Daoy (cell line): Measurements from ENCODE around the gene FBN1. TPM values are rescaled to one million over a fixed set of nuclear protein-coding genes. Genes with fewer than 3 reads are reported as not detected.
A peak's percentile ranks its signal among the peaks of the same experiment; 100 is the strongest.

Experiments
- DNase-seq: peaks from one replicate; pipeline ENCODE4 v3.0.0-alpha.2; 2015; ENCODE audit warnings: low read depth
- total RNA-seq: library from RNA; depleted of rRNA; stranded (reverse); fragments of >200 nt; shearing (Covaris generic); gene quantifications from 2 replicates; pipeline ENCODE4 v1.2.3, GENCODE V29; 2014

FBN1 gene
- total RNA-seq, 1 experiment from 2014 or later = 73.7 TPM

GRCh38 chr15:48652510-48653076, 7.1 kb upstream of the FBN1 start:
- no peak for DNase-seq

GRCh38 chr15:48650931-48651330, 5.4 kb upstream of the FBN1 start:
- no peak for DNase-seq

DNA sequence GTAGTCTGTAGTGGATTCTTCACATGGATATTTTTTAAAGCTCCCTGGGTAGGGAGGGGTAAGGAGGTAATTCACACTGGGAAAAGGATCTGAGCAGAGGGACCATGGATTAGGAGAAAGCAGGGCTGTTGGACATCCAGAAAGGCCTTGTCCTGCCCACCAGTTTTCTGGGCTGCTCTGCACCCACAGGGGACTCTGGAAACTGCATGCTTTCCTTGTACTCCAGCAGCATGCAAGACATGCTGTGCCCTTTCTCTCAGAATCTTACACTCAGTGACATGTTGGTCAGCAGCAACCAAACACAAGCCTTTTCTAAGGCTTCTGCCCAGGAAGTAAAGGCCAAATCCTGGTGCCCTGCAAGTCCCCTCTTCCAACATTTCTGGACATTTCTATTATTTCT, 2.5 kb upstream of the FBN1 start:
- DNase-seq = peak; percentile 21

- no peak for DNase-seq
Measured at GRCh38 chr15:48646331-48646730, 822 bp upstream of the FBN1 start.

GRCh38 chr15:48644827-48645557, 517 bp downstream of the FBN1 start:
- peak; percentile 65 for DNase-seq

DNA sequence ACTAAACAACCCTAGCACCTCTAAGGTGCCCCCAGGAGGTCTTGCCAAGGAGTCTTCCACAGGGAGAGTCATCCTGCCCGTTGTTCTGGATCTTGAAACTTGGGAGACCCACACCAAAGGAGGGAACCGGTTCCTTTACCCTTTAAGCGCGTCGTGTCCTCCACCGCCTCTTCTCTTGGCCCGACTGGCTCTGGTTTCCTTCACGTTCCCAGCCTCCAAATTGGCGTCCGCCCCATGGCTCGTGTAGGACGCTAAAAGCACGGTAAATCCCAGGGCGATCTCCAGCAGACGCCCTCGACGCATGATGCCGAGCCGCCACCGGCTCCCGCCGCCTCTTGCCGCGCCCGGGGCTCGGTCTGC, 1.1 kb downstream of the FBN1 start:
- peak; percentile 55 for DNase-seq

DNA sequence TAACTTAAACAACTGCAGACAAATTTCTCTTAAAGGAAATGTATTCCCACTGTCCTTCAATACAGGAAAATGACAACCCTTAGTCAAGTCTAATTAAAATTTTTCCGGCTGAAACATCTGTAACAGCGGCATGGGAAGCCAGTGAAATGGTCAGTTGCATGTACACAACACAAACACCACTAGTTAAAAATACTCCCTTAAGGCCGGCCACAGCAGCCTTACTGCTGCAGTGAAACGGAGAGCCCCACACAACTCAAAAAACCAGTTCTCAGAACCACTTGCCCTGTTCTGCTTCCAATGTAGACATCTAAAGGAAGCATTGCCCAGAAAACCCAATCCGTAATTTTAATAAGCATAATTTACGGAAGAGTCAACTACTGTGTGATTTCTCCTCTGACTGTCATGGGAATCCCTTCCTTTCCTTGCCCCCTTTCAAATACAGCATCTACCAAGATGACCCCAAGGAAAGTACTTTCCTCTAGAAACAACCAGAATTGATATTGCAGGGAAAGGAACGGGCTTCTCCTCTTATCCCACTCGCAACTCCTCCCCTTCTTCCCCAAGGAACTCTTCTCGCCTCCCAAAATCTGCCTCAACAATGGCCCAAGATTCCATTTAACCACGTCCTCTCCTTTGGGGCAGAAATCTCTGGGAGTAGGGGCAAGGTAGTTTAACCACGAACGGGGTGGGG, 1.6 kb downstream of the FBN1 start:
- DNase-seq = no peak

DNA sequence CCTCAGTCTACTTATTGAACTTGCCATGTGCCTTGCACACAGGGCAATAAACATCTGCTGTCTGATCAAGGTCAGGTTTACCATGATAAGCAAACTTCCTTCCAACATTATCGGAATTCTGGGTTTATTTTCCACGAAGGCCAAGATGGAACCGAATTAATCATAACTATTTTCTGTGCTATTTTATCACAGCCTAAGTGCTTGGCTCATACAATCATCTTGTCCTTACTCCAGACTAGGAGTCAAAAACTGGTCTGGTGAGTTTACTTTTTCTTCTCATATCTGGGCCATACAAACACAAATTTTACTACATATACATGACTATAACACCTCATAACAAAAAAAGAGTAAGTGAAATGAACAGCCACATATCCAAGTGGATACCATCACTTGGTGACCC, 2.3 kb downstream of the FBN1 start:
- no peak for DNase-seq

DNA sequence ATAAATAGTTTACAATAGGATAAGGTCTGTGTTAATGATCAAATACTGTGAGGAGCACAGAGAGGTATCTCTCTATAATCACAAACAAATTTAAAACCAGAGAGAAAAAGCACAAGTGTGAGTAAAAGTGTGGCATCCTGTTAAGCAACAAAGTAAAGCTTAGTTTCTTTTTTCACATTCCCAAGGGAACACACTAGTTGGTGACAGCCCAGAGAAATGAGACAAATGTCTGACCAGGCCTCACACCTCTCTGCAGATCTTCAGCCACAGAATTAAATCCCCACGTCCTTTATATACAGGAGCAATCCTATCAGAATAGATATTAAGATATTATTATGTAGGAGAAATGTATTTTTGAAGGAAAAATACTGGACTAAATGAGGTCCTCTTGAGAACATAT, 2.7 kb downstream of the FBN1 start:
- no peak for DNase-seq

- DNase-seq = peak; percentile 39
Measured at GRCh38 chr15:48641416-48641815, 4.1 kb downstream of the FBN1 start.

DNA sequence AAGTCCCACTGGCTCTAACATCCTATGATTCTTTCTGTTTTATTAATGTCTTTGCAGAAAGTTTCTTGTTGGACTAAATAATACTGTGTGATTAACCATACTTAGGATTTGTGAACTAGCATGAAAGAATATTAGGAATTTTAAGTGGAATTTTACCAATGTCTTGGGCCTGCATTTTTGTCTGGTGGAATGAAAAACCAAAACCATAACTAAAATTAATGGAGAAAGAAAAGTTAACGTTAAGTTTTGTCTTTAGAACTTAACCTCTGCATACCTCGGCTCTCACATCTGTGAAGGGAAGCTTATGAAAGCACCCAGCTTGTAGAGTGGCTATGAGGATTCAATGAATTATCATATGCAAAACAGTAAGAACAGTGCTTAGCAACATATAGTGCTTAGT, 6.5 kb downstream of the FBN1 start:
- no peak for DNase-seq

GRCh38 chr15:48637639-48638038, 7.9 kb downstream of the FBN1 start:
- DNase-seq = no peak

GRCh38 chr15:48636511-48636910, 9.0 kb downstream of the FBN1 start:
- peak; percentile 52 for DNase-seq

DNA sequence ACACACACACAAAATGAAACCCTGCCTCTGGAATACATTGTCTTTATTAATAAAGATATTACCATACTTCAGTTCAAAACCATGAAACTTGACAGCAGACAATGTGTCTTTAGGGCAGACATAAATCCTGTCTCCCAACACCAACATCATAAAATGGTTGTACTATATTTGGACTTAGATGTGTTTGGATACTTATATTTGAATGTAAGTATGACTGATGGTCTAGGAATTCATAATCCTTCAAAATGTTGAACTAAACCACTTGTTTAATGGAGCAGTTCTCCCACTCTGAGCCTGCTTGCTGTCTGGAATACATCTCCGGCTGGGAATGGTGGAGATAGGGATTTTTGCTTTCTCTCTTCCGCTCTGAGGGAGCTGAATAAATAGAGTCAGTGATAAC, 10.6 kb downstream of the FBN1 start:
- peak; percentile 25 for DNase-seq

DNA sequence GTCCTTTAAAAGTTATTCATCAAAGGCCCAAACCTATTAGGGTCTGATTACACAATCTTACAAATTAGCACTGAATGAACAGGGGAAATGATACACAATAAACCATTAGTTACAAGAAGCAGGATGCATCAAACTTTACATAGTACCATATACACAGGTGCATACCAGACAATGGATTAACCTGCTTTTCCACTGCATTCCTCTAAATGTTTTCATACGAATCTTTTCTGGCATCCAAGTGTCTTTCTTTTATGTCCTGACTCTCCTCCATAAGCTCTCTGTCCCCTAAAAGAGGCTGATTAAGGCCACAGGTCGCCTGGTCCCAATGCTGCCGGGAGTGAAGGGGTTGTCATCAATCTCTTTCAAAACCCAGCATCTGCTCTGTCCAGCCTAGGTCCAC, 11.4 kb downstream of the FBN1 start:
- no peak for DNase-seq

- no peak for DNase-seq
Measured at GRCh38 chr15:48632651-48633050, 12.9 kb downstream of the FBN1 start.

GRCh38 chr15:48631176-48631770, 14.2 kb downstream of the FBN1 start:
- DNase-seq = peak; percentile 53

DNA sequence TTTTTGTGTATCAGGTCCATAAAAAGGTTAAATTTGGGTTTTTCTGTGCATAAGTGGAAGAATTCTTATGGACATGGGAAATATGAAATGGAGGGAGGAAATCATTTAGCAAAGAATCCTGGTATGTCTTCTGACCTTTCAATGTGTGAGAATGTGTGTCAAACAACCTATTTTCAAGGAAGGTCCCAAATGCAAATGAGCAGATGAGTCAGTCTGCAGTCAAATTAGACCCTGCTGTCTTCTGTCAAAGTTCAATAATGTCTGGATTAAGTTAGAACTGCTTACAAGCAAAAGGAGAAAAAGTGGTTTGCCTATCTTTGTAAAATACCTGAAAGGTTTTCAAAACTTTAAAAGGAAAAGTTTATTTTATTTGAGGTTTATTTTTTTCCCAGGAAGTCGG, 15.3 kb downstream of the FBN1 start:
- DNase-seq = no peak

DNA sequence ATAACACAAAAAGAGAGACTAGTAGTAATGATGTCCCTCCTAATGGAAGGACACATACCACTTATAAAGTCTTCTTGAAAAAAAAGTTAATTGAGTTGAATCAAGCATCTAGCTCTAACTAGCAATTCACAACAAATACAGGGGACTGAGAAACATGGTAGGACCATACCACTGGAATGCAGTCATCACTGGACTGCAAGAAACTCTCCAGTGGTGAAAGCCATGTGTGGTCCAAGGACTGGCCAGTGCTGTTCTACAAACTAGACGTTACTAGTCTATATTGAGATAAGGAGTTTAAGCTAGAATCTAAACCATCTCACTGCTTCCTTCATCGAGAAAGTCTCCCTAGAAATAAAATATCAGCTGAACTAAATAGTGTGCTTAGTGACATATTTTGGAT, 16.7 kb downstream of the FBN1 start:
- no peak for DNase-seq

DNA sequence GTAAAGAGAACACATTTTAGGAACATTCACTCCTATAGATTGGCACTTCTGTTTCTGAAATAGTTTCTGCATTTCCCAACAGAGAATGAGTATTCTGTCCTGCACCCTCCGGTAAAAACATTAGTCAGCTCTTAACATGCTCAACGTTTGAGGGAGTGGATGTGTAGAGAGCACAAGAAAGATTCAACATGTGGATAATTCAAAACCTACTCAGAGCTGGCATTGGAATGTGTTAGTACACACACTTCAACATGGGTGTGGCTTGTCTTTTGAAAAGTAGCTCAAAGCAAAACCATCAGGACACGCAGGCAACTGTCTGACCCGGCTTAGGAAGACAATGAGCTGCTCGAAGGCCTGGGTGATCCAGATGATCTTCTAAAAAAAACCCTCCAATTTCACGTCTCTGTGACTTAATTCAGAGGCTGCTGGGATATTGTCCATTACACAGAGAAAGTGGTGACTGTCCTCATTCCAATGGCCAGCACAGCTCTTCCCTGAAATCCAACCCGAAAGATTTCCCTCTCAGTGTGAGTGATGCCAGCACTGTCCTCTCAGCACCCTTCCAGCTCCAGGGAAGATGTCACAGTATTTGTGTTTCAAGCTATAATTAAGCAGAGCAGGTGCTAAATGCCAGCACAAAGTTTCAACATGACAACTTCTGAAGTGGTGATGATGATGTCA, 18.1 kb downstream of the FBN1 start:
- DNase-seq = peak; percentile 59

DNA sequence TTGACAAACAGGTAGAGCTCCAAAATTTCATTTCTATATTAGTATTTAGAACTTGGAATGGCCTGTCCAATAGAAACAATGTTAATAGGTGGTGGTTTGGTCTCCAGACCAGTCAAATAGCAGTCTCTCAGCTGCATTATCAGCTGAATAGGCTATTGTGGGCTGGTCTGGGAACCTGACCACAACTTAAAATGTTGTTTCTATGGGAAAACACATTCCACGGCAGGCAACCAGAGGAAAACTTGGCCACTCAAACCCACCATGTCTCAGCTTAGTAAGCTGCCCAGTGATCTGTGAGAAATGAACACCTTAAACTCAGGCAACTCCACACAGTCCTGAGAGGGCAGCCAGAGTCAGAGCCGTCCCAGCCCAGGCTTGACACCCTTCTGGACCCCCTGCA, 20.4 kb downstream of the FBN1 start:
- DNase-seq = no peak

DNA sequence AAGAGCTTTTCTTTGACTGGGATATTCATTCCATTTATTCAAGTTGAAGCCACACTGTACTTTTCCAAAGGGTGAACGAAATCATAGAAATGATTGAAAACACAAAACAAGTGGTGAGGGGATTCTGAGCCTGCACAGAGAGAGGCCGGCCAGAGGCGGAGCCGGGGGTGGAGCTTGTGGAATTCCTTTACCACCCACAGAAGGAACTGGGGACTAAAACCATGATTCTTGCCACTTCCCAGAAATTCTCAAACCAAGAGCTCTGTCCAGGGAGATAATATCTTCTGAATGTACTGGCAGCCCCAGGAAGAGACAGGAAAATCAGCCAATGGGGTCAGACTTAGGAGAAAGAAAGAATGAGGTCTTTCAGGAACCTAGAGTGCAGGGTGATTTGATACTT, 20.8 kb downstream of the FBN1 start:
- no peak for DNase-seq
